K562 (cell line): ENCODE results near the gene METTL15. TPM values are rescaled to one million over a fixed set of nuclear protein-coding genes. Genes with fewer than 3 reads are reported as not detected.

Source experiments
- ARID4B ChIP-seq: sonication (generic); formaldehyde crosslinking; IDR thresholded peaks from 2 replicates; pipeline ENCODE4 v1.8.0; 2022; ENCODE audit warnings: mild to moderate bottlenecking, missing genetic modification reagents
- DLX4 ChIP-seq: fragments of 250-450 bp; sonication (Bioruptor Pico); IDR thresholded peaks from 2 replicates; pipeline ENCODE4 v1.6.1; 2021; ENCODE audit warnings: mild to moderate bottlenecking
- ERF ChIP-seq: fragments of 450-650 bp; formaldehyde crosslinking; IDR thresholded peaks from 2 replicates; pipeline ENCODE4 v1.4.0; 2020; ENCODE audit warnings: mild to moderate bottlenecking, mixed read lengths
- FOXM1 ChIP-seq, 2 experiments: fragments of 450-650 bp in 1 of 2; sonication (generic) in 1 of 2; formaldehyde crosslinking in 1 of 2; IDR thresholded peaks; 2 replicates each; pipeline versions ENCODE4 v1.6.1 to v1.9.0; 2017 to 2022; ENCODE audit warnings: low read depth in 2 of 2, mild to moderate bottlenecking in 2 of 2, missing genetic modification reagents in 1 of 2, moderate library complexity in 1 of 2
- HOXB6 ChIP-seq: fragments of 250-450 bp; sonication (Bioruptor Pico); IDR thresholded peaks from 2 replicates; pipeline ENCODE4 v1.5.1; 2022; ENCODE audit warnings: mild to moderate bottlenecking, borderline replicate concordance
- MTF1 ChIP-seq: fragments of 250-450 bp; sonication (Bioruptor Pico); IDR thresholded peaks from 2 replicates; pipeline ENCODE4 v1.9.0; 2021; ENCODE audit warnings: moderate library complexity, mild to moderate bottlenecking, inconsistent platforms, borderline replicate concordance
- MYC ChIP-seq, 2 experiments: fragments of 250-450 bp in 1 of 2; sonication (Bioruptor Pico) in 1 of 2; IDR thresholded peaks; 2 replicates each; pipeline versions ENCODE4 v1.5.1 to v1.6.1; 2012 to 2021; ENCODE audit warnings: low read depth in 2 of 2, borderline replicate concordance in 1 of 2, improper control_type of control experiment in 1 of 2, low read length in 1 of 2, mild to moderate bottlenecking in 1 of 2, moderate library complexity in 1 of 2
- NCOA1 ChIP-seq: fragments of 450-650 bp; IDR thresholded peaks from 2 replicates; pipeline ENCODE4 v1.6.1; 2016; ENCODE audit warnings: low read depth
- RREB1 ChIP-seq: fragments of 250-450 bp; sonication (Bioruptor Pico); IDR thresholded peaks from 2 replicates; pipeline ENCODE4 v1.4.0; 2020
- ZBTB43 ChIP-seq: sonication (generic); formaldehyde crosslinking; IDR thresholded peaks from 2 replicates; pipeline ENCODE4 v1.8.0; 2023; ENCODE audit warnings: mild to moderate bottlenecking, missing genetic modification reagents
- ZC3H11A ChIP-seq: IDR thresholded peaks from 2 replicates; pipeline ENCODE4 v1.6.1; 2012; ENCODE audit warnings: low read depth, low read length, improper control_type of control experiment
- ZEB2 ChIP-seq: fragments of 450-650 bp; IDR thresholded peaks from 2 replicates; pipeline ENCODE4 v1.6.1; 2016
- ZNF232 ChIP-seq: sonication (generic); formaldehyde crosslinking; IDR thresholded peaks from 2 replicates; pipeline ENCODE4 v1.8.0; 2022; ENCODE audit warnings: mild to moderate bottlenecking, missing genetic modification reagents
- ZNF764 ChIP-seq: fragments of 250-450 bp; sonication (Bioruptor Pico); IDR thresholded peaks from 2 replicates; pipeline ENCODE4 v1.4.0; 2020; ENCODE audit warnings: low read depth, mild to moderate bottlenecking, moderate library complexity
- polyA plus RNA-seq, 8 experiments: library from polyadenylated mRNA; depleted of rRNA in 4 of 8; stranded (reverse) in 5 of 8; unstranded in 3 of 8; fragments of >200 nt; fragmentation: Nextera tagmentation in 2 of 8; fragmentation: Illumina TruSeq in 1 of 8; extraction: Ambion mirVana in 2 of 8; extraction: Trizol in 1 of 8; gene quantifications; 2 replicates each; pipeline versions ENCODE4 v1.2.1 to v1.2.3, GENCODE V29; 2011 to 2014; ENCODE audit warnings: inconsistent platforms in 1 of 8, missing spikeins in 1 of 8
- total RNA-seq, 7 experiments: library from RNA; depleted of rRNA in 6 of 7; stranded (reverse); fragments of >200 nt in 6 of 7; fragmentation: Illumina TruSeq in 2 of 7; extraction: Trizol in 2 of 7; gene quantifications; 2 replicates each; pipeline versions ENCODE4 v1.2.1 to v1.2.3, GENCODE V29; 2011 to 2021; ENCODE audit warnings: low replicate concordance in 1 of 7

Gene METTL15
- total and polyA plus RNA-seq, 9 of the 15 experiments (the other 6 are each of a cell fraction or from before 2014, with no cell fraction given), result 10.7 to 21.7 (median 15.9) TPM

GRCh38 chr11:28107750-28108618 lies at the start of gene METTL15, which contains the start of gene KIF18A (continued):
- no peak for TF ChIP-seq ZNF764 (CRISPR knock-in tag)
- 0 out of 2 replicates have a peak, but pooled peaks have one; percentile 9 for TF ChIP-seq NCOA1
- TF ChIP-seq ZBTB43 (CRISPR knock-in tag), result no peak
- TF ChIP-seq ZNF232 (CRISPR knock-in tag), result no peak
- TF ChIP-seq ARID4B (CRISPR knock-in tag), result peak; percentile 42; the same call in 1 of the 2 replicates
- TF ChIP-seq HOXB6 (CRISPR knock-in tag), result no peak
- peak; percentile 98 for TF ChIP-seq FOXM1 (IDR thresholded peaks at IDR 0.05; ENCODE audit: low read depth)
- TF ChIP-seq FOXM1 (CRISPR knock-in tag; IDR thresholded peaks at IDR 0.05; ENCODE audit: low read depth), result peak; percentile 99
- TF ChIP-seq MYC (IDR thresholded peaks at IDR 0.05; ENCODE audit: low read depth, low read length), result peak; percentile 41
- TF ChIP-seq MYC (CRISPR knock-in tag; IDR thresholded peaks at IDR 0.05; ENCODE audit: borderline replicate concordance, low read depth), result no peak
- TF ChIP-seq ZEB2, result no peak
- TF ChIP-seq DLX4 (CRISPR knock-in tag), result no peak
- TF ChIP-seq MTF1 (CRISPR knock-in tag), result no peak
- no peak for TF ChIP-seq ZC3H11A
- TF ChIP-seq RREB1 (CRISPR knock-in tag), result no peak
- no peak for TF ChIP-seq ERF (CRISPR knock-in tag)
